Cardiac fibroblast (primary cell): ENCODE measurements around the gene KIF1B.
A peak's percentile ranks its signal among the peaks of the same experiment; 100 is the strongest.
"Not testable (repeated sequence)": the region's sequence is repeated elsewhere in the genome, so short reads cannot be mapped to it uniquely, and the experiment has no call there.

Source experiments
- DNase-seq, 2 donors: peaks; one replicate each; pipeline versions ENCODE4 v3.0.0 to v3.0.0-alpha.2; 2010; ENCODE audit warnings: low read depth in 2 of 2
- H3K4me3 ChIP-seq, 2 donors: replicated peaks in 1 of 2; 1 replicate in 1 of 2; 2 replicates in 1 of 2; pipeline ENCODE4 v1.5.1; 2011; ENCODE audit warnings: low read depth in 2 of 2, low read length in 2 of 2, mild to moderate bottlenecking in 2 of 2, moderate library complexity in 1 of 2
- TF ChIP-seq, protein P1 (sequence below): IDR thresholded peaks from one replicate; pipeline ENCODE4 v1.5.1; 2011; ENCODE audit warnings: low read depth, mild to moderate bottlenecking, low read length, inconsistent platforms

KIF1B gene

GRCh38 chr1:10216090-10216749 is 5.8 kb downstream of the KIF1B start:
- DNase-seq, result no peak
- TF ChIP-seq, protein P1, sequence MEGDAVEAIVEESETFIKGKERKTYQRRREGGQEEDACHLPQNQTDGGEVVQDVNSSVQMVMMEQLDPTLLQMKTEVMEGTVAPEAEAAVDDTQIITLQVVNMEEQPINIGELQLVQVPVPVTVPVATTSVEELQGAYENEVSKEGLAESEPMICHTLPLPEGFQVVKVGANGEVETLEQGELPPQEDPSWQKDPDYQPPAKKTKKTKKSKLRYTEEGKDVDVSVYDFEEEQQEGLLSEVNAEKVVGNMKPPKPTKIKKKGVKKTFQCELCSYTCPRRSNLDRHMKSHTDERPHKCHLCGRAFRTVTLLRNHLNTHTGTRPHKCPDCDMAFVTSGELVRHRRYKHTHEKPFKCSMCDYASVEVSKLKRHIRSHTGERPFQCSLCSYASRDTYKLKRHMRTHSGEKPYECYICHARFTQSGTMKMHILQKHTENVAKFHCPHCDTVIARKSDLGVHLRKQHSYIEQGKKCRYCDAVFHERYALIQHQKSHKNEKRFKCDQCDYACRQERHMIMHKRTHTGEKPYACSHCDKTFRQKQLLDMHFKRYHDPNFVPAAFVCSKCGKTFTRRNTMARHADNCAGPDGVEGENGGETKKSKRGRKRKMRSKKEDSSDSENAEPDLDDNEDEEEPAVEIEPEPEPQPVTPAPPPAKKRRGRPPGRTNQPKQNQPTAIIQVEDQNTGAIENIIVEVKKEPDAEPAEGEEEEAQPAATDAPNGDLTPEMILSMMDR, result no peak
- H3K4me3 ChIP-seq, result no peak overlapping the region

- TF ChIP-seq, protein P1, result no peak
- DNase-seq, result peak in 1 of 2 donors; percentile 45
- no peak overlapping the region for H3K4me3 ChIP-seq
These were observed 7.5 kb downstream of the KIF1B start for GRCh38 chr1:10217748-10218441.

GRCh38 chr1:10220200-10220599 is 9.8 kb downstream of the KIF1B start:
- H3K4me3 ChIP-seq, result no peak overlapping the region
- DNase-seq, result no peak
- TF ChIP-seq, protein P1, result no peak

GRCh38 chr1:10220657-10221056 is 10.3 kb downstream of the KIF1B start:
- not testable (repeated sequence) for H3K4me3 ChIP-seq, DNase-seq

DNA sequence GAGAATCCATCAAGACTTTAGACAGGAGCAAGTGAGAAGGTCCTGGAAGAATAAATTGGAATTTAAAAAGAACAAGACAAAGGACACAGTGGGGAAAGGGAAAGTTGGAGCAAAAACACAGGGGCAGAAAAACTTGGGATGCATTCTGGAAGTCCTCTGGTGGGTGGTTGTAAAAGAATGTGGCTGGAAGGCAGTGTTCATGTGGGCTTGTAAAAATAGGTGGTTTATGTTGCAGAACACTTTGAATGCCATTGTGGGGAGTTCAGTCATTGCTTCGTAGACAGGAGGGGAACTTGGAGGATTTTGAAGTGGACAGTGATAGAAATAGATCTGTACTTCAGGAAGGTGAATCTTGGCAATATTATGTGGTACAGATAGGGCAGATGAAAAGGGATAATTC is 15.2 kb downstream of the KIF1B start:
- no peak overlapping the region for H3K4me3 ChIP-seq
- TF ChIP-seq, protein P1, result no peak
- no peak for DNase-seq

GRCh38 chr1:10228528-10228927 is 18.2 kb downstream of the KIF1B start:
- TF ChIP-seq, protein P1, result no peak
- DNase-seq, result peak in 1 of 2 donors; percentile 25
- H3K4me3 ChIP-seq, result no peak overlapping the region

- TF ChIP-seq, protein P1, result no peak
- no peak for DNase-seq
- no peak overlapping the region for H3K4me3 ChIP-seq
These were observed 19.5 kb downstream of the KIF1B start for GRCh38 chr1:10229903-10230302.
